Measurements from ENCODE around the gene CHAT. TPM values are rescaled to one million over a fixed set of nuclear protein-coding genes. Genes with fewer than 3 reads are reported as not detected.

CHAT gene
- total RNA-seq, 1 experiment from 2014 or later, result not detected

GRCh38 chr10:49597426-49598163 is 16.2 kb upstream of the CHAT start:
- Histone ChIP-seq H3K27me3 (ENCODE audit: insufficient read depth, low read depth) (no peaks in the 10 kb centered on the region), H3K36me3 (ENCODE audit: low read depth) (no peaks in the 10 kb centered on the region), H3F3A (ENCODE audit: insufficient read depth, low read depth) (no peaks in the 10 kb centered on the region), H3K4me1 (replicated peaks; ENCODE audit: insufficient read depth) (no peaks in the 10 kb centered on the region), H3K9me3 (ENCODE audit: insufficient read depth, low read depth) (no peaks in the 10 kb centered on the region), H3K9me2 (ENCODE audit: insufficient read depth) (no peaks in the 10 kb centered on the region), H4K20me1 (ENCODE audit: insufficient read depth) (no peaks in the 10 kb centered on the region), H3K4me2 (no peak overlapping the region), H3K79me2 (ENCODE audit: low read depth) (no peaks in the 10 kb centered on the region), H2AFZ (no peak overlapping the region), H3K4me3 (no peak overlapping the region), H3K27ac (no peak overlapping the region)
- ChIA-PET POLR2A (ENCODE audit: unreplicated experiment) (no interaction called here), CTCF (no interaction called here)
- BruUV-seq (replicated peaks), result no TSS peak
- DNase-seq, result no peak
- intact Hi-C loops (cut with micrococcal nuclease; ENCODE audit: unreplicated experiment), result no loop called here
- no peak for TF ChIP-seq CTCF (conservative IDR thresholded peaks at IDR 0.05)
- TF ChIP-seq EZH2 (IDR thresholded peaks at IDR 0.05; ENCODE audit: low read depth), result no peak

- ChIA-PET POLR2A (ENCODE audit: unreplicated experiment) (no interaction called here), CTCF (no interaction called here)
- H3K4me3 ChIP-seq, result no peak overlapping the region
- H3K9me2 ChIP-seq (ENCODE audit: insufficient read depth), result no peaks in the 10 kb centered on the region
- intact Hi-C loops (cut with micrococcal nuclease; ENCODE audit: unreplicated experiment), result no loop called here
- no peaks in the 10 kb centered on the region for H3K4me1 ChIP-seq (replicated peaks; ENCODE audit: insufficient read depth)
- BruUV-seq (replicated peaks), result no TSS peak
- H3F3A ChIP-seq (ENCODE audit: insufficient read depth, low read depth), result no peaks in the 10 kb centered on the region
- H3K79me2 ChIP-seq (ENCODE audit: low read depth), result no peaks in the 10 kb centered on the region
- H3K4me2 ChIP-seq, result no peak overlapping the region
- H4K20me1 ChIP-seq (ENCODE audit: insufficient read depth), result no peaks in the 10 kb centered on the region
- no peak for TF ChIP-seq CTCF (conservative IDR thresholded peaks at IDR 0.05)
- H3K27ac ChIP-seq, result no peak overlapping the region
- no peak overlapping the region for H2AFZ ChIP-seq
- H3K9me3 ChIP-seq (ENCODE audit: insufficient read depth, low read depth), result no peaks in the 10 kb centered on the region
- H3K36me3 ChIP-seq (ENCODE audit: low read depth), result no peaks in the 10 kb centered on the region
- no peaks in the 10 kb centered on the region for H3K27me3 ChIP-seq (ENCODE audit: insufficient read depth, low read depth)
- DNase-seq, result no peak
Observed at GRCh38 chr10:49598164-49598856, 15.5 kb upstream of the CHAT start.

GRCh38 chr10:49598986-49599385 is 14.9 kb upstream of the CHAT start:
- H3K79me2 ChIP-seq (ENCODE audit: low read depth), result no peaks in the 10 kb centered on the region
- no peaks in the 10 kb centered on the region for H3K9me2 ChIP-seq (ENCODE audit: insufficient read depth)
- H3F3A ChIP-seq (ENCODE audit: insufficient read depth, low read depth), result no peaks in the 10 kb centered on the region
- peak in 1 of 2 experiments; percentile 67 for DNase-seq
- no peak overlapping the region for H3K4me3 ChIP-seq
- no peaks in the 10 kb centered on the region for H3K27me3 ChIP-seq (ENCODE audit: insufficient read depth, low read depth)
- no peaks in the 10 kb centered on the region for H4K20me1 ChIP-seq (ENCODE audit: insufficient read depth)
- no peaks in the 10 kb centered on the region for H3K36me3 ChIP-seq (ENCODE audit: low read depth)
- H3K4me2 ChIP-seq, result no peak overlapping the region
- no peak overlapping the region for H3K27ac ChIP-seq
- ChIA-PET POLR2A (ENCODE audit: unreplicated experiment) (no interaction called here), CTCF (no interaction called here)
- no TSS peak for BruUV-seq (replicated peaks)
- intact Hi-C loops (cut with micrococcal nuclease; ENCODE audit: unreplicated experiment), result no loop called here
- H3K9me3 ChIP-seq (ENCODE audit: insufficient read depth, low read depth), result no peaks in the 10 kb centered on the region
- TF ChIP-seq EZH2 (IDR thresholded peaks at IDR 0.05; ENCODE audit: low read depth), result no peak
- no peak for TF ChIP-seq CTCF (conservative IDR thresholded peaks at IDR 0.05)
- H3K4me1 ChIP-seq (replicated peaks; ENCODE audit: insufficient read depth), result no peaks in the 10 kb centered on the region
- H2AFZ ChIP-seq, result no peak overlapping the region
